GM18520 (cell line): ENCODE results near the gene PBX3.

ENCODE experiments used
- ATAC-seq: cut with Tn5 transposase; IDR thresholded peaks from one replicate; pipeline ENCODE4 v1.9.1; 2021; ENCODE audit not compliant: unreplicated experiment

PBX3 gene

DNA sequence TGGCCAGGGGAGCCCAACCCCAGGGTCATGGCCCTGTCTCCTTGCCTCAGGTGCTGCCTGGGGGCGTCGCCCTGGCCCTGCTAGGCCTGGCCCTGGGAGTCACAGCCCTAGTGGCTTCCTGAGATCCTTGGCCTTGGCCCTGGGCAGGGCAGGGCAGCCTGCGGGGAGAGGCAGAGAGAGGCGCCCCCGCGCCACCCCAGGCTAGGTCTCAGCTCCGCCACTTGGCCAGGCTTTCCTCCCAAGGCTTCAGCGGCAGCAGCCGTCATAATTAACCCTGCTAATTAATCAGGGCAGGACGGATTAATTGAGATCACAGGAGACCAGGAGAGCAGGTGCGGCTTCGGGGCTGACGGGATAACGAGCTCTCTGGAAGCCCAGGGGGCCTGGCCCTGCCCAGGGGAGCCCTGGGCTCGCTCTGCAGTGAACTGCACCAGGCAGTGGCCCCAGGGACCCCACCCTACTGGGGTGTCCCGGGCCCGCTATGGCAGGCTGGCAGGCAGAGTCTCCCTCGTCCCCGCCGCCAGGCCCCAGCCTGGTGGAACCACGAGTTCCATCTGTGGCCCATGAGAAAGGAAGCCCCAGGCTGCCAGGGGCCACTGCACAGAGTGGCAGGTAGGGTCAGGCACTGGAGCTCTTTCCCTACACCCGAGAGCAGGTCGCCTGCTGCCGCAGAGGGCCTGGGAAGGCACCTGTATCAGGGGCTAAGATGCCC is 269.6 kb downstream of the PBX3 start:
- ATAC-seq = no peak
